ENCODE measurements around the gene TMEM151B.
"Not testable (repeated sequence)": the region's sequence is repeated elsewhere in the genome, so short reads cannot be mapped to it uniquely, and the experiment has no call there.

TMEM151B gene

GRCh38 chr6:44339763-44340625 is 69.7 kb downstream of the TMEM151B start:
- DNase-seq: no peak

- DNase-seq: no peak
Measured at GRCh38 chr6:44341095-44341890, 71.0 kb downstream of the TMEM151B start.

- DNase-seq: no peak
Measured at GRCh38 chr6:44342052-44342451, 71.8 kb downstream of the TMEM151B start.

DNA sequence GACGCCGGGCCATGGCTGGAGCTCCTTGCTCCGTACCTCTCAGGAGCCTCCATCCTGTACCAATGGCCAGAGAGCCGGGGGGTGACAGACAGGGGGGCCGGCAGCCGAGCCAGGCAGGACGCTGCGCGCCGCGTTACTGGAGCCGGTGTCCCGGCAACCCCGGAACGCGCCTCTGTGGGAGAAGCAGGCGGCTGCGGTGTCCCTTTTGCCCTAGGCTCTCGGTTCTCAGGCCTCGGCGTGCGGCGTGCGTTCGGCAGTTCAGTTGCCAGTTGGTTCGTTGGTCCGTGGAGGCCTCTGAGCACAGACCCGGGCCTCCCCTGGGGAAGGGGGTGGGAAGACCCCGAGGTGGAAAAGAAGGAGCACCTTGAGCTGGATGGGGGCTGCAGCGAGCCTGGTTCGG is 72.2 kb downstream of the TMEM151B start, which contains the start of gene SPATS1:
Gene SPATS1, plus strand, starts transcription at position 162 of the 400 bp plus-strand sequence. CDS start 446 bp downstream, outside the sequence.
- no peak for DNase-seq

GRCh38 chr6:44346818-44347217 is 76.6 kb downstream of the TMEM151B start:
- DNase-seq: not testable (repeated sequence)

- DNase-seq: no peak
Measured at GRCh38 chr6:44349904-44350649, 79.8 kb downstream of the TMEM151B start.

DNA sequence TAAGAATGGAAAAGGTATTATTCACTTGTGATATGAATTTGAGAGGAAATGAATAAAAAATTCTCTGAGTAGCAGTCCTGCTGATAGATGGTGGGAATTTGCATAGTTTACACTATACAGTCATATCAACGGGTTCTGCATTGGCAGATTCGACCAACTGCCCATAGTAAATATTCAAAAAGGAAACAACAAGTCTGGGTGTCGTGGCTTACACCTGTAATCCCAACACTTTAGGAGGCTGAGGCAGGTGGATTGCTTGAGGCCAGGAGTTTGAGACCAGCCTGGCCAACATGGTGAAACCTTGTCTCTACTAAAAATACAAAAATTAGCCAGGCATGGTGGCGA is 80.4 kb downstream of the TMEM151B start:
- DNase-seq: not testable (repeated sequence)

DNA sequence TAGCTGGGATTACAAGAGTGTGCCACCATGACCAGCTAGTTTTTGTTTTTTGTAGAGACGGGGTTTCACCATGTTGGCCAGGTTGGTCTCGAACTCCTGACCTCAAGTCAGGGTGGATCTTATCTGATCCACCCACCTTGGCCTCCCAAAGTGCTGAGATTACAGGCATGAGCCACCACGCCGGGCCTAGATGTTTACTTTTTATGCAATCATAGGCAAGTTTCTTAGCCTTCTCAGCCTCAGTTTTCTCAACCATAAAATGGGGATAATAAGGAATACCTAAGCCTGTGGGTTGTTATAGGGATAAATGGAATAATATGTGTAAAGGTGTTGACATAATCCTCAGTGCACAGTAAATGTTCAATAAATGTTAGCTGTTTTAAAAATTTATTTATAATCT is 82.0 kb downstream of the TMEM151B start:
- no peak for DNase-seq

DNA sequence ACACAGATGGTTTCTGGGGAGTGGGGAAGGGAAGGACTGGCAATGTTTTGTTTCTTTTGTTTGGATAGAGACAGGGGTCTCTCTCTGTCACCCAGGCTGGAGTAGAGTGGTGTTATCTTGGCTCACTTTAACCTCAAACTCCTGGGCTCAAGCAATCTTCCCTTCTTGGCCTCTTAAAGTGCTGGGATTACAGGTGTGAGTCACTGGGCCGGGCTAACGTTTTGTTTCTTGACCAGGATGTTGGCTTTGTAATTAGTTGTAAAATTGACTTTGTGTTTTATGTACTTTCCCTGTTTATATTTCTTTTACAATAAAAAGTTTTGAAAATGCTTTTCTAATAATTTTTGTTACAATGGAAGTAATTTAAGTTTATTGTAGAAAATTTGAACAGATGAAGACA is 83.1 kb downstream of the TMEM151B start:
- no peak for DNase-seq

DNA sequence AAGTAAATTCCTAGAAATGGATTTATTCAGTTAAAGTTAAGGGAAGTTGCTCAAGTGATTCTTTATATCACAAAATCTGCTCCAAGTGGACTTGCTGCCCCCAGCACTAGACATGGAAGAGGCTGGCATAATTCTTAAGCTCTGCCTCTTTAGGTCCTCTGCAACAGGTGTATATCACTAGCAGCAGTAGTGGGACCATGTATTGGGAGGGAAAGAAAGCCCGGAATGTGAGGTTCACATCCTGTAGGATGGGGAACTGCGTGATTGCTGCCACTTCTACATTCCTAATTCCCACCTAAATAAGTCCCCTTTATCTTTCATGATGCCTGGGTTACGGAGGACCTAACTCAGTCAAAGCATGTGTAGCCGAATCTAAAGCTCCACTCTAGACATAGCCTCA is 85.4 kb downstream of the TMEM151B start:
- no peak for DNase-seq

DNA sequence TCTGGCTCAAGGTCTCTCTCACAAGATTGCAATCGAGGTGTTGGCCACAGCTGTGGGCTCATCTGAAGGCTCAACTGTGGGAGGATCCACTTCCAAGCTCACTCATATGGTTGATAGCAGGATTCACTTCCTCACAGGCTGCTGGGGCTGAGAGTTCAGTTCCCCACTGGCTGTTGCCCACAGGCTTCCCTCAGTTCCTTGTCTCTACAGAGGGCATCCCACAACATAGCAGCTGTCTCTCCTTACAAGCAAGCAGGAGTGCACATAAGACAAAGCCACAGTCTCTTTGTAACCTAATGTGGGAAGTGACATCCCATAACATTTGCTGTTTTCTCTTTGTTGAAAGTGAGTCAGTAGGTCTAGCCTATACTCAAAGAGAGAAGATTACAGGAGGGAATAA is 86.2 kb downstream of the TMEM151B start:
- no peak for DNase-seq

Data from NCI-H2171 treated with DMSO at 0.1 percent for 48 hours (cell line).